HG03565 (cell line): ENCODE measurements around the gene CAMKMT.
"Not testable (repeated sequence)": the region's sequence is repeated elsewhere in the genome, so short reads cannot be mapped to it uniquely, and the experiment has no call there.

Source experiments
- ATAC-seq: cut with Tn5 transposase; IDR thresholded peaks from one replicate; pipeline ENCODE4 v1.9.1; 2021; ENCODE audit warnings: mild to moderate bottlenecking, moderate library complexity; ENCODE audit not compliant: unreplicated experiment

CAMKMT gene

DNA sequence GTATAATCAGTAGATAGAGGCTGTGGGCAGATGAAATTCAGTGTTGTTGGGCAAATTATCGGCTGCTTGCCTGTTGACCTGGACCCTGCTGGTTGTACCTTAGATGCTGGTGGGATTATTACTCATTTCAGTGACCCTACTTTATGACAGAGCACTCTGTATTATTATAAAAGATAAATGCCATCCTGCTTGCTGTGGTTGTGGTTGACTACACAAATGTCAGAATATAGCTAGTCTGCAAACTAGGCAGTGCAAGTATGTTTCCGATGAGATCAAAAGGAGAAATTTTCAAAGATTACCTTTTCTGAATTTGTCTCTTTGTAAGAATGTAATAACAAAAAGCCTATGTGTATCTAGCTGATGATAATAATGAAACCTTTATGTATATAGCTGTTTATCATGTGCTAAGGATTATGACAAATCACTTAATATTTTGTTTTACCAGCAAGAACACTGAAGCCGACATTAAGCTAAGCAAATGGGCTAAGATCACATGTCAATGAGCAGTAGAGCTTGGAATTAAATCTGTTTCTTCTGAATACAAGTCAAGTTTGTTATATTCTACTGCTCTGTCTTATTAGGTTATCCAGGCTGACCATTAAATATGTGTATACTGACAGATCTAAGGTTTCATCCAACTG is 219.2 kb downstream of the CAMKMT start:
- ATAC-seq = no peak

DNA sequence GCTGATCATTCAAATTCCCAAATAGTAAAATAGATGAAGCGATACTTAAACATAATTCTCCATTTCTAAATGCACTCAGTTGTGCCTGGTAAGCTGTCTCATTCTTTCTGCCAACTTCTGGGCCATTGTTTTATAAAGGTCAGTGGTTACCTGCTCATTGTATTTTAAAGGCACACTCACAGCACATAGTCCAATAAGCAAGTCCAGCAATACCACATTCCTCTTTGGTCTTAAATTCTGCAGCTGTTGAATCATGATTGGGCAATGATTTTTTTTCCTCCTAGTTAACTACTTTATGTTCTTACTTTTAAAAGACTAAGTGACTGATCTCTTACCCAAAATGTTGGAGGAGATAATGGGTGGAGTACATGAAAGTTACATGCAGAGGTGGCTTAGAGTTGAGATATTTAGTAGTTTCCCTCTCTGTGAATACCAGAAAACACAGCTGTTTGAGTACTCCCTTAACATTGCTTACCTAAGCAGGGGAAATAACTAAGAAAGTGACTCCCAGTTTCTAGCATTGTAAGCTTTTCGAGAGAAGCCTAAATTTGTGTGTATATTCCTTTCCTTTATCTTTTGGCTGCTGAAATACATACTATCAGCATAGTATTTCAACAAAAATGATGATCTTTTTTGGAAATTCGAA is 220.7 kb downstream of the CAMKMT start:
- ATAC-seq = no peak

DNA sequence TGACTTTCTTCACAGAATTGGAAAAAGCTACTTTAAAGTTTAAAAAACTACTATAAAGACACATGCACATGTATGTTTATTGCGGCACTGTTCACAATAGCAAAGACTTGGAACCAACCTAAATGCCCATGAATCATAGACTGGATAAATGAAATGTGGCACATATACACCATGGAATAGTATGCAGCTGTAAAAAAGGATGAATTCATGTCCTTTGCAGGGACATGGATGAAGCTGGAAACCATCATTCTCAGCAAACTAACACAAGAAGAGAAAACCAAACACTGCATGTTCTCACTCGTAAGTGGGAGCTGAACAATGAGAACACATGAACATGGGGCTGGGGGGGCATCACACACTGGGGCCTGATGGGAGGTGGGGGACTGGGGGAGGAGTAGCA is 233.9 kb downstream of the CAMKMT start:
- ATAC-seq = not testable (repeated sequence)

DNA sequence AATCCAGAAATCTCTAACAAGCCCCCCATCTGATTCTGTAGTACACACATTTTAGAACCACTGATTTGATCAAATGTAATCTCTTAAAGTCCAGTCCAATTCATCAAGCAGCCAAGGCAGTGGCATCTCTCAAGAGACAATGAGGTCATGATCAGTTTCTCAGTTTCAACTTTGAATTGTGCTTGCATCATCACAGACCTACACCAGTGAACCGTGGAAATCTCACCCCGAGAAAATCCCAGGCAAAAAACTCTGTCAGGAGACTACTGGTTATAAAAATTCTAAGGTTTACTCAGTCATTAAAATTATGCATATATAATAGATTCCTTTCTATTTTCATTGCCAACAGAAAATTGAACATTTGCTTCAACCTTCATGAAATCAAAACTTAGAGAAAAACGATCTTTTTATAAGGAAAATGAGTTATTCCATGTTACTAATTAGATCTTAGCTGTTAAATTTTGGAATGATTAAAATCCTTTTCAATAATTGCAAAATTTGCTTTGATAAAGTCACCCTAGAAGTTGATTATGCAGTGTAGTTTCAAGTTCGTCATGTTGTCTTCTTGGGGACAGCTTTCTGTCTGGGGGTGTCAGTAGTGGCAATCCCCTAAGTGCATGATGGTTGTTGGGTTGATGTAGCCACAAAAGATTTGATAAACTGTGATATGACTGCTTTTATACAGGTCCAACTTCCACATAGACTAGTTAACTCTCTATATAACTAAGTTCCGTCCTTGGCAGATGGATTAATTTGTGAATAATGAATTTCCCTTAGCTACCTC is 235.0 kb downstream of the CAMKMT start:
- ATAC-seq = no peak

DNA sequence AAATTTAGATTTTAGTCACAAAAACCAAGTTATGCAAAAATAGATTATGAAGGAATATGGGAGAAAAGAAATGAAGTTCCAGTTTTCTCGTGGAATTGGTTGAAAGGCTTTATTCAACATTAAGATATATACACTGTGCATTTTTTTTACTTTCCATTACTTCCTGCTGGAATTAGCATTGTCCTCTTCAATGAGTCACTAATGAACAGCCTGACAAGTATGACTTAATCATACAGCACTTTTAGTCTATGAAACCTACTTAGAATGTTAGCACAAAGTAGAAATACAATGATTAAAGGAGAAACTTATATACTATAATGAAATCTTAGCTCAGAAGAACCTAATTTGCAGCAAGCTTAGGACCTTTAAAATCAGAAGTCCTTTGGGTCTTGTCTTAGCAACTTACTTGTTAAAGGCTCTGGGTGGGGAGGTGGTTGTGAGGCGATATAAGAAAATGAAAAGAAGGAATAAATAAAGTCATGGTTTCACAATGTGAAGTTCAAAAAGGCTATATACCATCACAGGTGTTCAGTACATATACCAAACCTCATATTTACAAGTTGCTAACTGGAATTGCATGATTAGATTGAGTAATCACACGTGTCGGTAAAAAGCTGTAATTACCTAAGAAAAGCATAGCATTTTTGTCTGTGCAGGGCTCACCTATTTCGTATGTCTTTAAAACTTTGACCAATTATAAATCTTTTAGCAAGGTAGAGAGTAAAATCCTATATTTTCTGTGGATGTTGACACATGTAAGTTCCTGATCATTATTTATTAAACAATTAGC is 236.8 kb downstream of the CAMKMT start:
- no peak for ATAC-seq

DNA sequence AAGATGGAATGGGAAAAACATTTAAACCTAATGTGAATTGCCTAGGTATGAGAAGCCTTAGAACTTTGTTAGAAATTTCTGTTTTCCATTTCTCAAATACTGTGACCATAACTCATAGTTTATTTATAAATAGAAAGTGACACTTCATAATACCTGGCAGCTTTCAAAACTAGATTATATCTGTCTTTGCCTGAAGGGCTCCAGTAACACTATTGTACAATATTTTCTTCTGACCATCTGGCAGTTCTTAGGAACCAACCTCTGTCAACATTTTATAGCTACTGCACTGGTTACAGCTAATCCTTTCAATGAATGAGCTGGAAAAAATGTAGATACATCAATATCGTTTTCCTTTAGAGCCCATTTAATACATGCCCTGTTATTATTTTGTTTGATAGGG is 237.4 kb downstream of the CAMKMT start:
- ATAC-seq = no peak

DNA sequence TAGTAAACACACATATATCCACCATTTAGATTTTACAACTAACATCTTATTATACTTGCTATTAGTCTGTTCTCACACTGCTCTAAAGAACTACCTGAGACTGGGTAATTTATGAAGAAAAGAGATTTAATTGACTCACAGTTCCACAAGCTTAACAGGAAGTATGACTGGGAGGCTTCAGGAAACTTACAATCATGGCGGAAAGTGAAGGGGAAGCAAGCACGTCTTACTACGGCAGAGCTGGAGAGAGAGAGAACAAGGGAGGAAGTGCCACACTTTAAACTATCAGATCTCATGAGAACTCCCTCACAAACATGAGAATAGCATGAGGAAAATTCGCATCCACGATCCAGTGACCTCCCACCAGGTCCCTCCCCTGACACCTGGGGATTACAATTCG is 240.7 kb downstream of the CAMKMT start:
- no peak for ATAC-seq

DNA sequence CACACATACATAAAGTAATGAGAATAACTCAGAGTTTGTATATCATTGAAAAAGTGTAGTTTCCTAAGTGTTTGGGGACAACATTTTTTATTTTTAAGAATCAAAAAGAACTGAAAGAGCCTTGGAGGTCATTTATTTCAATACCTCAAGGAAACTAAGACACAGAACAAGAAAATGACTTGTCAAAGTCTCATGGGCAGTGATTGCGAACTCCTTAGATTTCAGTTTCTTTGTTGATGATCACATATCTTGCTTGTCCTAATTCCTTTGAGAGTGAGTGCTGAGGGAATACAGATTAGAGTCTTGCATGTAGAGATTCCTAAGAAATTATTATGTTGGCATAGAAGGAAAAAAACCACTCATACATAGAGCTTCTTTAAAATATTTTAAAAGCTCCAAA is 243.8 kb downstream of the CAMKMT start:
- no peak for ATAC-seq

DNA sequence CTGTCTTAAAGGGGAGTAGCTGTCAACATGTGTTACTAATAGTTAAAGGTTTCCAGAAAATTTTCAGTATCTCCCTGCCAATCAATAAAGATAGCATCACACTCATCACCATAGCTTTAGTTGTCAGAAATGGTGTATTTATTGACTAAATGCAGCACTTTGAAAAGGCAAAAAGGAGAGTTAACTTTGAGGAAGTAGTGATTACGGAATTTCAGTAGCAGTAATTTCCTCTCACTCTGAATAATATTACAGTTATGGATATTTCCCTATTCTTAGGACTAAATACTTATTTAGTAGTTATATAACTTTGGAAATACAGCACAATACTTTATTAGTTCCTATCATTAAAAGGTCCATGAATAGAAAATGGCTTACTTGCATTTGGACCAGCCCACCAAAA is 250.5 kb downstream of the CAMKMT start:
- ATAC-seq = no peak

DNA sequence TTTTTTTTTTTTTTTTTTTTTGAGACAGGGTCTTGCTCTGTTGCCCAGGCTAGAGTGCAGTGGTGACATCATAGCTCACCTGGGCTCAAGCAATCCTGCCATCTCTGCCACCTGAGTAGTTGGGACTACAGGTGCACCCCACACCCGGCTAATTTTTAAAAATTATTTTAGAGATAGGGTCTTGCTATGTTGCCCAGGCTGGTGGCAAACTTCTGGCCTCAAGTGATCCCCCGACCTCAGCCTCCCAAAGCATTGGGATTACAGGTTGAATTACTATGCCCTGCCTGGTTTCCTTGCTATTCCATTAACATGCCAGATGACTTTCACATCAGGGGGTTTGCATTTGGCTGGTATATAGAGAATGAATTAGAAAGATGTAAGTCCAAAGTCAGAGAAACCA is 253.2 kb downstream of the CAMKMT start:
- ATAC-seq = no peak

DNA sequence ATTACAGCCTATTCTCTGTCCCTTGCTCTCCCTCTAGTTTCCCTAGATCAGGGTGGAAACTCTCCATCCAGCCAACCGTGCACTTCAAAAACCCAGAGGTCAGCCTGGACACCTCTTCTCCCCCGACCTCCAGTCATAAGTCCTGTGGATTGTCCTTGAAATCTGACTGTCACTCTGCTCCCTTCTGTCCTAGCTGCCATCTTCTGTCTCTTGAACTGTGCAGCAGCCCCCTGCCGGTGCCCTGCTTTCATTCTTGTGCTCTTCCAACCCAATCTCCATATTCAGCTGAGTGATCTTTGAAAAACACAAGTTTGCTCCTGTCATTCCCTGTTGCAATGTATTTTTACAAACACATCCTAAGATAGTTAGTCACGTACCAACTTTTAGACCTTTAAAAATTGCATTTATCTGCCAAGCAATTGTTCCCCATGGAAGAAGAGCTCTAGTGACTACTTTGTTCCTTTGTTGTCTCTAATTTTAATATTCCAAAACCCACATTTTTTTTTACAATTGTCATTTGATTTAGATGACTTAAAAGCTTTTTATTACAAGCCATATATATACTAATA is 254.3 kb downstream of the CAMKMT start:
- no peak for ATAC-seq

DNA sequence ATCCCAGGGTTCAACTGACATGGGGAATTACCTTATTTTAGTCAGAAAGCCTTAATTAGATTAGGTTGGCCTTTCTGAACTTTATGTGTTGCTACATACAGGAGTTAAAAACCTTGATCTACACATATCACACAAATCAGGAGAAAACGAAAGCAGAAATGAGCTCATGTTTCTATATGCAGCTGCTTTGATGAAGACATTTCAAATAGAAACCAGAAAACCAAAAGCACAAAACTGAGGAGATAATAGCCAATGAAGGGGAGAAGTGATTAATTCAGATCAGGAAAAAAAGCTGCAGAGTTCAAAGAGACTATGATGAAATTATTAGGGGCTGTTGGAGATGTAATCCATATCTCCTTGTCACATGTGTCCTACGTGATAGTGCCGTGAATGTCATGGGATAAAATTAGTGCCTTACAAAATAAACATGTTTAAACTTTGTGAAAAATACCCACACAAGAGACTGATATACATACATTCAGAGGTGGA is 255.0 kb downstream of the CAMKMT start:
- ATAC-seq = peak; percentile 76

DNA sequence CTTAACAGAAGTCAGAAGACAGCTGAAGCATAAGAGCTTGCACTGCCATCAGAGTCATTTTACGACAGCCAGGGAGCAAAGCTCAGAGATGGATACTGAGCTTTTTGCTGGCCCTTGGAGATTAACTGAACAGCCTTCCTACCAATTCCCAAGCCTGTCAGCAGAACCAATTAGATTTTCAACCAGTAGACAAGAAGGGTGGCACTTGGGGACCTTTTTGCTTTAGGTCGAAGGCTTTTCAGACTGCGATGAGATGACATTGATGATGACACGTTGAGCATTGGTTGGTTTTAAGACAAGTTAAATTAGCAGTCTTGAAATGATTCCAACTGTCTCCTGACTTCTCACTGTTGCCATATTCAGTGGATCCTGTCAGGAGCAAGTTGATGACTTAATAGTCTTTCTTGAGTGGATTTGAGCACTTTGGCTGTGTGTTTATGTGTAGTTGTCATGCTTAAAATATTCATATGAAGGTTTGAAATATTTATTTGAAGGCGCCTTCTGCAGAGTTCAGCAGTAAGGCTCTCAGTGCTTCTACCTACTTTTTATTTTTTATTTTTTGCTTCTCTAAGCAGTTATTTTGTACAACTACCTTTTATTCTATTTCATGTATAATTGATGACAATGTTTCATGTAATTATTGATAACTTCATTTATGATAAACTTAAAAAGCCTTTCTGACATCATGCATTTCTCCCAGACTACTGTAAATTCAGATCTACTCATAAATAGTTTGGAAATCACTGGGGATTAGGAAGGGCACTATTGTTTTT is 256.7 kb downstream of the CAMKMT start:
- no peak for ATAC-seq

DNA sequence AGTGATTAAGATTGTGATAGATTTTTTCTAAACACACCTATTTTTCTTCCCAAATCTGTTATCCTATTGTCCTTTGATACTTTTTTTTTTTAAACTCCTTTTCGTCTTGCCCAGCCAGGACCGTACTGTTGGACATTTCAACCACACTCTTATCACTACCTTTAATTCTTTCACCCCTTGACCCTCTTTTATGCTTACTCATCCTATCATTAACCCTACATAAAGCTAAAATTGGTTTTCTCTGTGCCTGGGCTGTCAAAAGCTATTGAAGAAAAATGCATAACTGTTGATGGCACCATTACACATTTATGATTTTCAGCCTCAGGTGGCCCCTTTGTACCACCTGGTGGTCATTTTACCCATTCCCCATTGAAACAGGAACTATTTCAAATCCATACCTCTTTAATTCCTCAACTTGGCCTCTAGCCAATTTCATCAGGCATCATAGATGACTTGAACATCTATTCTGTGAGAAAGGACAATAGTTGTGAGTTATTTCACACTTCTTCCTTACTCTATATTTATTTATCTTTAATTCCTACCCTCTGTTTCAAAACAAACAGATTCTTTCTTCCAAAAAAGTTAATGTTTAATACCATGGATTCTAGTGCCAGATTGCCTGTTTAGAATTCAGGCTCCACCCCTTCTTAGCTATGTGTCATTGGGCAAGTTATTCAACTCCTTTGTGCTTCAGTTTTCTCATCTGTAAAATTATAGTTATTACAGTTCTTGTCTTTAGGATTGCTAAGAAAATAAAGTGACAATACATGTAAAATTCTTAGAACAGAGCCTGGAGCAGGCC is 258.6 kb downstream of the CAMKMT start:
- no peak for ATAC-seq

DNA sequence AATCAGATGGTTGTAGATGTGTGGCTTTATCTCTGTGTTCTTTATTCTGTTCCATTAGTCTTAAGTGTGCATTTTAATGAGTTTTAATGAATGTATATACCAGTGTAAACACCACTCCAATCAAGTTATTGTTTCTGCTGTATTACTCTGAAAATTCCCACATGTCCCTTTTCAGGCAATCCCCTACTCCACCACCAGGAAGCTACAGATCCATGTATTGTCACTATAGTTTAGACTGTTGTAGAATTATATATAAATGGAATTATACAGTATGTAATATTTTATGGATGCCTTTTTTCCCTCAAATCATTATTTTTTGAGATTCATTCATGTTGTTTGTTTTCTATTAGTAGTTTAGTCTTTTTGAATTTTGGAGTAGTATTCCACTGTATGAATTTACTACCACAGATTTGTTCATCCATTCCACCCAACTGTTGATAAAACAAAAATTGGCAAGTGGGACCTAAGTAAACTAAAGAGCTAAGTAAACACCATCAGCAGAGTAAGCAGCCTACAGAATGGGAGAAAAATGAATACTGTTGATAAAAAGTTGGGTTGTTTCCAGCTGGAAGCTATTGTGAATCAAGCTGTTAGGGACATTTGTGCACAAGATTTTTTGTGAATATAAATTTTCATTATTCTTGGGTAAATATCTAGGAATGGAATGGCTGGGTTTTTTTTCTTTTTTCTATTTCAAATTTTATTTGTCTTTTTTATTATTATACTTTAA is 262.0 kb downstream of the CAMKMT start:
- ATAC-seq = no peak

DNA sequence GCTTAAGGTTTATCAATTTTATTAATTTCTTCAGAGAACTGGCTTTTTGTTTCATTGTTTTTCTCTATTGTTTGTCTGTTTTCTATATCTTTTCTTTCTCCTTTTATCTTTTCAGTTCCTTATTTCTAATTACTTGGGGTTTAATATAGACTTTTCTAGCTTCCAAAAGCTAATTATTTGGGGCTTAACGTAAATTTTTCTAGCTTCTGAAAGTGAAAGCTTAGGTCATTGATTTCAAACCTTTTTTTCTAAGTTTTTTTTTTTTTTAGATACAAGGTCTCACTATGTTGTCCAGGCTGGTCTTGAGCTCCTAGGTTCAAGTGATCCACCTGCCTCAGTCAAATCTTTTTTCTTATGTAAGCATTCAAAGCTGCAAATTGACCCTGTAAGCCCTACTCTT is 266.6 kb downstream of the CAMKMT start:
- no peak for ATAC-seq

DNA sequence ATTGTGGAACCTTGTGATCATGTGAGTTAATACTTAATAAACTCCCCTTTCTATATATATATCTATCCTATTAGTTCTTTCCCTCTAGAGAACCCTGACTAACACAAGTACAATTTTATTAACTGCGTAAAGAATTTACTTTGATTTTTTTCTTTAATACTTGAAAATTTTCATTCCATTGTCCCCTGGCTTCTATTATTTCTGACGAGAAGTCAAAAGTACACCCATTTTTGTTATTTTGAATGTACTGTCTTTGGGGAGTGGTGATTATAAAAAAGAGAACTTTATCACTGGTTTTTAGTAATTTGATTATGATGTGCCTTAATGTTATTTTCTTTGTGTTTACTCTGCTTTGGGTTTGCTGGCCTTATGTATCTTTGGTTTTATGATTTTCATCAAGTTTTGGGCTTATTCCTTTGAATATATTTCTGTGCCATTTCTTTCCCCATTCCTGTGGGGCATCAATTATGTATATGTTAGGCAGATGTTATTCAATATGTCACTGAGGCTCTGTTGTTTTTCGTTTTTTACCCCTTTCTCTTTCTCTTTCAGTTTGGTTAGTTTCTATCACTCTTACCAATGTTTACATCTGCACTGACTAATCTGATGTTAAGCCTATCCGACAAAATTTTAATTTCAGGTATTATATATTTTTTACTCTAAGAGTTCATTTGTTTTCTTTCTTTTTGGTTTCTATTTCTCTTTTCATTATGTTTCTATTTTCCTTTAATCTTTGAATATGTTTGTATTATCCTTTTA is 271.4 kb downstream of the CAMKMT start:
- no peak for ATAC-seq

DNA sequence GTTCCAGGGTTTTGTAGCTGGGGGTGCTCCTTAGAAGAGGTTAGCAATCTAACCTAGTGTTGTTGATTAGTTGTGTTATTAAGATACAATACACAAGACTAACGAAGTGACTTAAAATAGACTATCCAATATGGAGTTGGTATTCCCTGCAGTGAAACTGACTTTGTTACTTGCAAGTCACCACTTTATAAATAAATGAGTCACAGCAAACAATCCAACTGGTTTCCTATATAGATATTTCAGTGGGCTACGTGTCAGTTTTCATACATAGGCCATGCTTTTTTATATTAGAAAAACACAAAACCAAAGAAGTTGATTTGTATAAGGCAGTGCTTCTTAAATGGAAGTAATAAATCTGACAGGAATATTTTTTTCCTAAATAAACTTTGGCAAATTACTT is 274.0 kb downstream of the CAMKMT start:
- no peak for ATAC-seq
